ENCODE results near the gene NEK7.

DNA sequence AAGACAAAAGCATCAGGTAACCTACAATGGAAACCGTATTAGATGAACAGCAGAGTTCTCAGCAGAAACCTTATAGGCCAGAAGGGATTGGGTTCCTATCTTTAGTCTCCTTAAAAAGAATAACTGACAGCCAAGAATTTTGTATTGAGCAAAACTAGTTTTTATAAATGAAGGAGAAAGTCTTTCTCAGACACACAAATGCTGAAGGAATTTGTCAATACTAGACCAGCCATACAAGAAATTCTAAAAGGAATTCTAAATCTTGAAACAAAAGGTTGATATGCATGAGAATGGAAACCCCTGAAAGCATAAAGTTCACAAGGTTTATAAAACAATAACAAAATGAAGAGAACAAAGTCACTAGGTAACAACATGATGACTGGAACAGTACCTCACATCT is 58.1 kb downstream of the NEK7 start:
- TF ChIP-seq TAF1 (IDR thresholded peaks at IDR 0.05; ENCODE audit: borderline replicate concordance, low read depth, low read length), result no peak
- TF ChIP-seq POLR2AphosphoS5 (IDR thresholded peaks at IDR 0.05; ENCODE audit: low read depth, low read length), result no peak

Data from GM12892 (cell line).